GM19099 (cell line): ENCODE measurements around the gene KCNN4.

Experiments used
- POLR2A ChIP-seq: IDR thresholded peaks from 3 replicates; pipeline ENCODE4 v1.6.1; 2011; ENCODE audit warnings: low read depth; ENCODE audit not compliant: insufficient read length; ENCODE audit errors: extremely low read depth

The KCNN4 gene

GRCh38 chr19:43782311-43782660 lies 1.5 kb upstream of the KCNN4 start:
- no peak for TF ChIP-seq POLR2A

DNA sequence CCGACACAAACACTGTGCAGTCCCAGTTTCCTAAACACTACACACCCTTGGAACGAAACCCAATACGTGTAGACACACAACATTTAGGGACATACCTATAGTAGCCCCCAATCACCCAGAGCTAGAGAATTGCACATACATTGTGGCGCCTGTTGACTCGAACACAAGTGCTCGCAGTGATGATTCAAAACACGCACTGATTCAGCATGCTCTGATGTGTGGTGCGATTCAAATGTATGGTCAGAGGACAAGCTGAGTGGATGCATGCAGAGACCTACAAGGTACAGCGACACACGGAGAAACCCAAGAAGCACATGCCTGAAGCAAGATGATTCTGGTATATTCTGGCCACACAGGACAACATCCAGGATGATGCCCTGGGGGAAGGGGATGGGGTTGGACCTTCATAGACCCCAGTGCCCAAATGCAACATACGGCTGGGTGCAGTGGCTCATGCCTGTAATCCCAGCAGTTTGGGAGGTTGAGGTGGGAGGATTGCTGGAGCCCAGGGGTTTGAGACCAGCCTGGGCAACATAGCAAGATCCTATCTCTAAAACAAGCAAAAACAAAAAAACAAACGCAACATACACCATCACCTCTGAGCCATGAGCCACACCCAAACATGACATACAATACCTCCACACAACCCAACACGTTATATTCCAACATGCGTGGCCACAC lies 997 bp upstream of the KCNN4 start:
- TF ChIP-seq POLR2A = no peak

- no peak for TF ChIP-seq POLR2A
Measured at GRCh38 chr19:43779820-43780219, 953 bp downstream of the KCNN4 start.

- TF ChIP-seq POLR2A = peak; percentile 35
Measured at GRCh38 chr19:43779147-43779819, 1.5 kb downstream of the KCNN4 start.

GRCh38 chr19:43778651-43779050 lies 2.1 kb downstream of the KCNN4 start:
- TF ChIP-seq POLR2A = no peak

GRCh38 chr19:43777163-43777695 lies 3.5 kb downstream of the KCNN4 start:
- TF ChIP-seq POLR2A = no peak

GRCh38 chr19:43776286-43776685 lies 4.5 kb downstream of the KCNN4 start:
- TF ChIP-seq POLR2A = no peak

DNA sequence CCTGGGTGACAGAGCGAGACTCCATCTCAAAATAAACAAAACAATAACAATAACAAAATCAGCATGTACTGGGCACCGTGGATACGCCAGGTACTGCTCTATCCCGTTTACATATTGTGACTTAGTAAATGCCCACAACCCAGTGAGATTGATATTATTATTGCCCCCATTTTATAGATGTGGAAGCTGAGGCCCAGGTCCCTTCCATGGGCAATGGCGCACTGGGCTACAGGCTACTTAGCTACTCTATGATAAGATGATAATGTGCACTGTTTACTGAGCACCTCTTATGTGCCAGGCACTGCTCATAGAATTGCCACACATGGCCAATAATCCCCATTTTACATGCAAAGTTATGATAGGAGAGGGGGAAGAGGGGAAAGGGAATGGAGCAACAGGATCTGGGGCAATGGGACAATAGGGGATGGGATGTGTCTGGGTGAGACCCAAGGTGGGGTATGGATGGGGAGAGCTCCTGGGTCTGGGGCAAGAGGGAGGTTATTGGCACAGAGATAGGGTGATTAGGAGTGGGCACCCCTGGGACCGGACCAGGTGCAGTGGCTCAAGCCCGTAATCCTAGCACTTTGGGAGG lies 5.4 kb downstream of the KCNN4 start:
- no peak for TF ChIP-seq POLR2A

DNA sequence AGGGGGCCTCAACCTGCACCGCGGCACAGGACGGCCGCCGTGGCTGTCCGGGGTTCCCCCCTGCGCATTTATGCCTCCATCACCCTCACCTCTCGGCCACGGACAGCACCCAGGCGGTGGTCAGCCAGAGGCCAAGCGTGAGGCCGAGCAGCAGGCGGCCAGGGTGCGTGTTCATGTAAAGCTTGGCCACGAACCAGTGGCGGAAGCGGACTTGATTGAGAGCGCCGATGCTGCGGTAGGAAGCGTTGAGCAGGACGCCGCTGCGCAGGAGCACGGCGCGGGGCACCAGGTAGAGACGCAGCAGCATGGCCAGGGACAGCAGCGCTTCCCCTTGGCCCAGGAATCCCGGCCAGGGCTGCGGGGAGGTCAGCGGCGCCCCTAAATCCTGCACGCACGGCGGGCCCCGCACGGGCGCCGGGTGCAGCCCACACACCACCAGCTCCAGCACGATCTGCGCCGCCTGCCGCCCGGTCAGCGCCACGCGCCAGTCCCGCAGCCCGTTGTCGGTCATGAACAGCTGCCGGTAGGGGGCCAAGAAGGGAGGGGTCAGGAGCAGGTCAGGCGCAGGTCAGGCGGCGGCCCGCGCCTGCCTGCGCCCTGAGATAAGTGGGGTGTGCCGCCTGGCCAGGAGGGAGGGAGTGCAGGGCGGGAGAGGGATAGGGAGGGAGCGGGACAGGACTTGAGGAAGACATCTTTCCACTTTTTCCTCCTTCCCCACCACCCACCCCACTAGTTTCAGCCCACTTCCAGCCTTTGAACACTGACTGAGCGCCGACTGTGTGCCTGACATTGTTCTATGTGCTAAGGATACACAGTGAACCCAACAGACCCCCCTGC lies 6.5 kb downstream of the KCNN4 start:
- no peak for TF ChIP-seq POLR2A

DNA sequence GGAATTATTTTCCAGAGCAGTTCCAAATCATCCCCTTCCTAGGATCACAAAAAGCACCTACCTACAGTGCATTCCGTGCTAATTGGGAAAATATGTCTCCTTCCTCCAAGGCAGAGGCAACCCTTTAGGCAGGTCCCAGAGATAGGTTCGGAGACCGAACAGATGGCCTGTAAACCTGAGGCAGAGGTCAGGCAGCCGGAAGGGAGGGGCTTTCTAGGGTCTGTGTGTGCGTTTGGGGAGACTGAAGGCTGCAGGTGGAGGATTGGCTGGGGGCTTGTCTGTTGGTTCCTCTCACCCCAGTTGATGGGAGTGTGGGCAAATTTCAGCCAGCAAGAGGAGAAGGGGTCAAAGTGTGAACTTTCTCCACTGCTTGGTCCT lies 7.1 kb downstream of the KCNN4 start:
- no peak for TF ChIP-seq POLR2A

GRCh38 chr19:43769256-43769655 lies 11.5 kb downstream of the KCNN4 start:
- no peak for TF ChIP-seq POLR2A

DNA sequence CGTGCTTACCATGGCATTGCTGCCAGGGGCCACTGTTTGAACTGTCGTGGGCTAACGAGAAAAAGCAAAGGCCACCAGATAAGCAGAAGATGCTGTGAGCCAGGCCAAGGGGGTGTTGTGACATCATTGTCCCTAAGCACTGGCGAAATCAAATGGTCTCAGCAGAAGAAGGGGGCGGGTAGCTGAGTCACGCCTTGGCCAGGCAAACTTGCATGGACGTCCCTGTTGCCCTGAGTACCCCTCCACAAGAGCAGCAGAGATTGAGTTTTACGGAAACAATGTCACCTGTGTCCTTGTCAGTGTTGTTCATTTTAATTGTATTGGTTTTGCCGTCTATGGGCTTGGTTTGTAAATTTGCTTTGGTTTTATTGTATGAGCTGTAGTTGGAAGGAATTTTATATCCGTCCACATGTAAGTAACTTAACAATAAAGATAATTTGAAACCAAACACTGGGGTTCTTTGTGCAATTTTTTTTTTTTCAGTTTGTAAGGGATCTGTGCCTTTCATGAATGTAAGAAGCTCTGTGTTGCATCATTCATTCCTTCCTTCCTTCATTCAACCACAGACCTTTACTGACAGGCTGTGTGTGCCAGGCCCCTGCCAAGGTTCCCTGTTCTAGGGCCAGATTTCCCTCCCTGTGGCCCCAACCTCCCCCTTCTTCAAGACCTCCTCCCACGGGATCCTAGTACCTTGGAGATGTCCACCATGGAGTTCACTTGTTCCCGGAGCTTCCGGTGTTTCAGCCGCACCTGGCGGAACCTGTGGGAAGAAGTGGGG lies 12.3 kb downstream of the KCNN4 start:
- no peak for TF ChIP-seq POLR2A

GRCh38 chr19:43767818-43768217 lies 13.0 kb downstream of the KCNN4 start:
- no peak for TF ChIP-seq POLR2A

GRCh38 chr19:43767316-43767715 lies 13.5 kb downstream of the KCNN4 start:
- no peak for TF ChIP-seq POLR2A

DNA sequence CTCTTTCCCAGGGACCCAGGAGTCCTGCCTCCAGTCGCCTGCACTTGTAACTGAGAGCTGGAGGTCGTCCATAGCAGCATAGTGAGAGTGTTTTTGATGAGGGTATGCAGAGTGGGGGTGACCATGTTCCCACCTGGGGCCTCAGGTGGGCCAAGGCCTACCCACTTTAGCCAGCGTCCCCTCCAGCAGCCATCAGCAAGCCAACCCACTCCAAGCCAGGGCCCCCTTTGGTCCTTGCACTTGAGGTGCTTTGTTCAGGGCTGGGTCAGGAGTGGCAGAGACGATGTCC lies 14.1 kb downstream of the KCNN4 start:
- no peak for TF ChIP-seq POLR2A

DNA sequence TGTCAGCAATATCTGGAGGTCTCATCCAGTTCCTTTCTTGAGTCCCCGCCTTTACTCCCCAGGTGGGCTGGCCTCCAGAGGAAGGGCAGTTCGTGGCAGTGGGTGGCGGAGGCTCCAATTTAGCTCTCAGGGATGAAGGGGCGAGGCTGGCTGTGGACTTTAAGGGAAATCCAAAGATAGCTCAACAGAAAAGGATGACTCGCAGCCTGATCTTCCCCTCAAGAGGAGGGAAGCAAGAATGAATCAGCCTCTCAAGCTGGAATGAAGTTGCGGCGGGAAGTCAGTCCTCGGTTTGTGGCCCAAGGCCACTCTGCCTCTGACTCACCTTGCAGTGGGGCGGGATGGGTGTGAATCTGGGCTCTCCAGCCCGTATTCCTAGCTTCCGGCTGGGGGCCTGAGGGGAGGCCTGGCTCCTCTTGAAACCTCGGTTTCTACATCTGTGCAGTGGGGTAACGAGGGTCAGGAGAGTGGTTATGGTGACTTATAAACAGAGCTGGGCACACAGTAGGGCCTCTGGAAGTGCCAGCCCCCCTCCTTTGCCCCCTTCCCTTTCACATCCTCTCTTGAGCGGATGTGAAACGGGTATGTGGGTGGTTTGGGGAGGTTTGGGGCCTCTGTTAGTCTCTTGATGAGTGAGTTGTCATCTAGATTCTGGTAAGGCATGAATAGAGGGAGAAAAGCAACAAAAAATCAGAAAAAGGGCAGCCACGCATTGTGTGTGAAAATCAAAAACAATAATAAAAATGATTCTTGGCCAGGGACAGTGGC lies 15.5 kb downstream of the KCNN4 start:
- TF ChIP-seq POLR2A = peak; percentile 42
